Activated T-cell treated with anti-CD3 and anti-CD28 coated beads for 1 hour (primary cell): ENCODE results near the gene OR4X1.
"Not testable (repeated sequence)": the region's sequence is repeated elsewhere in the genome, so short reads cannot be mapped to it uniquely, and the experiment has no call there.

Experiments
- DNase-seq: peaks from one replicate; pipeline ENCODE4 v3.0.0-alpha.2; 2020; ENCODE audit warnings: low read depth

Gene OR4X1

GRCh38 chr11:48263423-48263911 lies at the start of gene OR4X1:
TSS of gene OR4X1 (plus strand) at chr11:48263861. CDS start at chr11:48263861, 0 bp downstream.
- DNase-seq, result no peak

GRCh38 chr11:48216510-48216909 lies 47.2 kb upstream of the OR4X1 start, which contains the start of gene OR4B1:
TSS of gene OR4B1 (plus strand) at chr11:48216810. CDS start at chr11:48216810, 0 bp downstream.
- DNase-seq, result no peak

- DNase-seq, result no peak
Observed at GRCh38 chr11:48228761-48229160, 34.9 kb upstream of the OR4X1 start.

GRCh38 chr11:48230057-48230456 lies 33.6 kb upstream of the OR4X1 start:
- not testable (repeated sequence) for DNase-seq

- no peak for DNase-seq
Observed at GRCh38 chr11:48237727-48238126, 25.9 kb upstream of the OR4X1 start.

GRCh38 chr11:48242501-48242900 lies 21.2 kb upstream of the OR4X1 start:
- no peak for DNase-seq

GRCh38 chr11:48244804-48245203 lies 18.9 kb upstream of the OR4X1 start, which contains the start of gene OR4X2:
TSS of gene OR4X2 (plus strand) at chr11:48245104. CDS start at chr11:48245104, 0 bp downstream.
- no peak for DNase-seq

GRCh38 chr11:48248902-48249301 lies 14.8 kb upstream of the OR4X1 start:
- no peak for DNase-seq

GRCh38 chr11:48261600-48261999 lies 2.1 kb upstream of the OR4X1 start:
- DNase-seq, result no peak

GRCh38 chr11:48270621-48271020 lies 7.0 kb downstream of the OR4X1 start:
- no peak for DNase-seq

- no peak for DNase-seq
Observed at GRCh38 chr11:48272606-48273005, 8.9 kb downstream of the OR4X1 start.

GRCh38 chr11:48305923-48306322 lies 42.3 kb downstream of the OR4X1 start, which contains the start of gene OR4S1:
TSS of gene OR4S1 (plus strand) at chr11:48306223. CDS start at chr11:48306223, 0 bp downstream.
- no peak for DNase-seq

GRCh38 chr11:48307760-48308386 lies 44.2 kb downstream of the OR4X1 start:
- peak; percentile 58 for DNase-seq

GRCh38 chr11:48313590-48313989 lies 49.9 kb downstream of the OR4X1 start:
- not testable (repeated sequence) for DNase-seq
